HCT116 (cell line): ENCODE data around the gene PDSS2. TPM values are rescaled to one million over a fixed set of nuclear protein-coding genes. Genes with fewer than 3 reads are reported as not detected.
A peak's percentile ranks its signal among the peaks of the same experiment; 100 is the strongest.

Source experiments
- ATAC-seq: fragments of 200-7000 bp; cut with Tn5 transposase; 2 replicates; pipeline ENCODE4 v1.9.1; 2020; ENCODE audit warnings: mild to moderate bottlenecking, moderate library complexity
- BruUV-seq: library from RNA; stranded (reverse); fragments of 400-500 nt; replicated peaks from 2 replicates; lab custom pipeline; 2021; lab: Mats Ljungman, UMichigan
- CTCF ChIA-PET: fragments of 300-600 bp; sonication (Branson Sonifier 250); formaldehyde crosslinking; loops from one replicate; lab custom pipeline; 2021; ENCODE audit warnings: antibody characterized with exemption; lab: Charles Lee
- POLR2A ChIA-PET: fragments of 300-600, 350-600 bp; sonication (Branson Sonifier 250); formaldehyde crosslinking; loops from one replicate; lab custom pipeline; 2021; ENCODE audit warnings: antibody characterized with exemption; lab: Charles Lee
- RAD21 ChIA-PET, 2 experiments: fragments of 300-600 bp; sonication (Branson Sonifier 250); formaldehyde crosslinking; loops; one replicate each; lab custom pipeline; 2023; ENCODE audit warnings: low total read pairs in 2 of 2; ENCODE audit not compliant: uncharacterized antibody in 2 of 2, unreplicated experiment in 2 of 2, low non-redundant PET in 1 of 2; lab: Charles Lee
- DNase-seq: peaks from one replicate; pipeline ENCODE4 v3.0.0-alpha.2; 2010; ENCODE audit warnings: low read depth, low spot score
- H2AFZ ChIP-seq: fragments of 200-600 bp; shearing (Covaris generic), sonication (generic); 2 replicates; pipeline ENCODE4 v1.6.1; 2017; ENCODE audit warnings: low read depth, mixed run types, mixed read lengths, antibody characterized with exemption, low read length; ENCODE audit not compliant: poor library complexity, severe bottlenecking
- H3K27ac ChIP-seq: 2 replicates; pipeline ENCODE4 v1.5.1; 2012; ENCODE audit warnings: low read depth, low read length
- H3K27me3 ChIP-seq: fragments of 200-600 bp; sonication (generic); 2 replicates; pipeline ENCODE4 v1.6.1; 2016; ENCODE audit warnings: mixed run types, low read length, mixed read lengths; ENCODE audit not compliant: insufficient read depth
- H3K36me3 ChIP-seq, 2 experiments: fragments of 200-500 bp in 1 of 2; fragments of 200-600 bp in 1 of 2; sonication (Bioruptor generic) in 1 of 2; sonication (generic) in 1 of 2; 2 replicates each; pipeline versions ENCODE4 v1.5.1 to v1.6.1; 2014 to 2016; ENCODE audit warnings: low read length in 2 of 2, inconsistent platforms in 1 of 2, mixed read lengths in 1 of 2, mixed run types in 1 of 2; ENCODE audit not compliant: insufficient read depth in 2 of 2, control insufficient read depth in 1 of 2
- H3K4me1 ChIP-seq, 2 experiments: fragments of 200-600 bp in 1 of 2; sonication (generic) in 1 of 2; 2 replicates each; pipeline versions ENCODE4 v1.5.1 to v1.6.1; 2012 to 2017; ENCODE audit warnings: low read length in 2 of 2, inconsistent platforms in 1 of 2, mild to moderate bottlenecking in 1 of 2, mixed read lengths in 1 of 2, mixed run types in 1 of 2, moderate library complexity in 1 of 2; ENCODE audit not compliant: insufficient read depth in 2 of 2, control insufficient read depth in 1 of 2
- H3K4me2 ChIP-seq: fragments of 200-600 bp; sonication (generic); 2 replicates; pipeline ENCODE4 v1.6.1; 2017; ENCODE audit warnings: mixed run types, low read length, mixed read lengths
- H3K4me3 ChIP-seq, 2 experiments: fragments of 200-600 bp in 1 of 2; sonication (generic) in 1 of 2; replicated peaks in 1 of 2; 2 replicates each; pipeline ENCODE4 v1.5.1; 2011 to 2016; ENCODE audit warnings: low read length in 2 of 2, control low read depth in 1 of 2, low read depth in 1 of 2, mild to moderate bottlenecking in 1 of 2, mixed read lengths in 1 of 2, mixed run types in 1 of 2
- H3K79me2 ChIP-seq: fragments of 200-600 bp; sonication (generic); 2 replicates; pipeline ENCODE4 v1.6.1; 2017; ENCODE audit warnings: mild to moderate bottlenecking, mixed run types, low read length, moderate library complexity, mixed read lengths; ENCODE audit not compliant: insufficient read depth
- H3K9ac ChIP-seq: fragments of 200-600 bp; sonication (generic); 2 replicates; pipeline ENCODE4 v1.6.1; 2016; ENCODE audit warnings: low read length, mixed read lengths
- H3K9me2 ChIP-seq: fragments of 200-600 bp; sonication (generic), shearing (Covaris generic); 2 replicates; pipeline ENCODE4 v1.6.1; 2017; ENCODE audit warnings: mixed run types, mild to moderate bottlenecking, moderate library complexity; ENCODE audit not compliant: insufficient read depth
- H3K9me3 ChIP-seq, 2 experiments: fragments of 200-500 bp in 1 of 2; fragments of 200-600 bp in 1 of 2; sonication (Bioruptor generic) in 1 of 2; sonication (generic) in 1 of 2; 2 replicates each; pipeline ENCODE4 v1.6.1; 2014 to 2017; ENCODE audit warnings: low read length in 2 of 2, mixed read lengths in 2 of 2, inconsistent platforms in 1 of 2, low read depth in 1 of 2, mild to moderate bottlenecking in 1 of 2, mixed run types in 1 of 2, moderate library complexity in 1 of 2; ENCODE audit not compliant: control insufficient read depth in 1 of 2, insufficient read depth in 1 of 2
- H4K20me1 ChIP-seq: fragments of 200-600 bp; sonication (generic), shearing (Covaris generic); 2 replicates; pipeline ENCODE4 v1.6.1; 2017; ENCODE audit warnings: mixed run types, mild to moderate bottlenecking, moderate library complexity; ENCODE audit not compliant: insufficient read depth
- CBX3 ChIP-seq: IDR thresholded peaks from 2 replicates; pipeline ENCODE4 v1.6.1; 2012; ENCODE audit warnings: low read depth
- CEBPB ChIP-seq: IDR thresholded peaks from 2 replicates; pipeline ENCODE4 v1.6.1; 2012; ENCODE audit warnings: low read depth
- FOSL1 ChIP-seq: IDR thresholded peaks from 2 replicates; pipeline ENCODE4 v1.6.1; 2012; ENCODE audit warnings: low read depth
- JUND ChIP-seq: IDR thresholded peaks from 2 replicates; pipeline ENCODE4 v1.6.1; 2012
- POLR2A ChIP-seq: IDR thresholded peaks from 2 replicates; pipeline ENCODE4 v1.7.0; 2011; ENCODE audit warnings: borderline replicate concordance; ENCODE audit not compliant: insufficient read depth, insufficient read length; ENCODE audit errors: extremely low read depth
- YY1 ChIP-seq: IDR thresholded peaks from 2 replicates; pipeline ENCODE4 v1.6.1; 2011; ENCODE audit warnings: low read length, low read depth, moderate library complexity, mild to moderate bottlenecking; ENCODE audit not compliant: insufficient replicate concordance; ENCODE audit errors: extremely low read depth
- intact Hi-C: fragments of 100-400 bp; cut with micrococcal nuclease; formaldehyde crosslinking; loops from 2 replicates; pipeline ENCODE4 v1.10.0; 2022
- total RNA-seq: library from RNA; stranded (reverse); gene quantifications from one replicate; pipeline ENCODE4 v1.2.1, GENCODE V29; 2021; ENCODE audit not compliant: unreplicated experiment
- TF ChIP-seq, protein P1 (sequence below): IDR thresholded peaks from 2 replicates; pipeline ENCODE4 v1.6.1; 2012

PDSS2 gene
- total RNA-seq, 1 experiment from 2014 or later = 12.2 TPM

DNA sequence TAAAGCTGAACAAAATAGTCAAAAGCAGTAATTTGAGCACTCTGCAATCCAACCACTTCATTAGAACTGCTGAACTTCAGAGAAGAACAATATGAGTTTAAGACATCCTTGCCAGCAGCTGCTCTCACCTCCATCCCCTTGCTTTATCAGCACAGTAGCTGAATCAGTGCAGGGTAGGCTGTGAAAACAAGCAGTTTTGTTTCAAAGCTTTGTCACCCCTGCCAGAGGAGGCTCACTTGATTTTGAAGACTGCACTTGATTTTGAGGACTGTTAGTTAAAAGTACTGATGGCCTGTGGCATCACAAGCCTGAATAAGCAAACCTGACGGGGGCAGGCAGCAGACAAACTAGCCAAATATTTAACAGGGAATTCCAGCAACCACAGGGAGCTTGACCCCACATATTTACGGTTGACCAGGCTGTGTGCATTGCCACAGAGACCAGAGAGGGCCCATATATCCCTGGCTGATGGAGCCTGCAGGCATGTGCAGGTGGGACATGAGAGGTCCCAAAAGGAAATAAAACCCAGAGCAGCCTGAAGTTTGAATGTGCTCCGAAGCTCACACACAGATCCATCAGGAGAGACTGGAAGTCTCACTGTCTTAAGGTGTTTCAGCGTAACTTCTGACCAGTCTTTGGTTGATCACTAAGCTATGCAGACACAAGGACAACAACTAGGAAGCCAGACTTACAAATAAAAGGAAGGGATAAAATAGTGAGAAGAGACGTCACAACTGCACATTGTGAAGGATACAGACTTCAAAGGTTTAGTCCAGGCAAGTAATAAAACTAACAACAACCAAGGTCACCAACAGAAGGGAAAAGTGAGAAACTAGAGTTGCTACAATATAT lies 97.4 kb downstream of the PDSS2 start:
- Histone ChIP-seq H3K4me2 (no peak overlapping the region), H3K27ac (no peak overlapping the region), H3K27me3 (no peaks in the 10 kb centered on the region), H3K9ac (no peak overlapping the region), H3K79me2 (no peaks in the 10 kb centered on the region; the same call in 1 of the 2 replicates), H4K20me1 (no peaks in the 10 kb centered on the region), H3K9me2 (no peaks in the 10 kb centered on the region), H3K4me3 (no peak overlapping the region), H3K4me1 (peaks cover 0 to 3% of the 10 kb centered on the region in 2 experiments; a peak in 1 of 4 replicates), H2AFZ (no peak overlapping the region), H3K9me3 (no peaks in the 10 kb centered on the region), H3K36me3 (no peaks in the 10 kb centered on the region)
- DNase-seq (no peak), ATAC-seq (0 out of 2 replicates have a peak, but pooled peaks have one; percentile 38)
- TF ChIP-seq, protein P1, sequence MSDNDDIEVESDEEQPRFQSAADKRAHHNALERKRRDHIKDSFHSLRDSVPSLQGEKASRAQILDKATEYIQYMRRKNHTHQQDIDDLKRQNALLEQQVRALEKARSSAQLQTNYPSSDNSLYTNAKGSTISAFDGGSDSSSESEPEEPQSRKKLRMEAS = no peak
- TF ChIP-seq CEBPB (no peak), YY1 (no peak), FOSL1 (no peak), JUND (no peak)
- POLR2A ChIA-PET = no interaction called here
- RAD21 ChIA-PET = no interaction called here
- no TSS peak for BruUV-seq
- intact Hi-C loops = no loop called here
- CTCF ChIA-PET = no interaction called here

DNA sequence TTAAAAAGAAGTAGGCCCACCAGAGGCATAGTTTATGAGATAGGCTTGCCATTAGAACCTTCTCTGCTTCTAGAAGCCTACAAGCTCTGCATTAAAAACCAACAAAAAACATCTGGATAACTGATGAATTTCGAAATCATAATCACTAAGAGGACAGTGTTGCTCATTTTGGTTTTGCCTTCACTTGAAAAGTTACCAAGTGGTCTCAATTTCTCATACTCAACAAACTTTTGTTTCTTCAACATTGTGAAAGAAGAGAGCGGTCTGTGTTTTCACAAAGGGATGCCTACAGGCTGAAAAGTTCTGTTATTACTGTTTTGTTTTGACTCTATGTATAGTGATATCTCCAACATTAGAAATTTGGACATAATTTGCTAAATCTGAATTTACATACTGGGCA lies 98.9 kb downstream of the PDSS2 start:
- no peak overlapping the region for H2AFZ ChIP-seq
- BruUV-seq = no TSS peak
- no peaks in the 10 kb centered on the region for H3K36me3 ChIP-seq
- DNase-seq (no peak), ATAC-seq (no peak)
- H4K20me1 ChIP-seq = no peaks in the 10 kb centered on the region
- intact Hi-C loops = no loop called here
- POLR2A ChIA-PET = no interaction called here
- H3K4me2 ChIP-seq = no peak overlapping the region
- H3K9ac ChIP-seq = no peak overlapping the region
- H3K9me3 ChIP-seq = no peaks in the 10 kb centered on the region
- H3K4me1 ChIP-seq = peaks cover 0 to 3% of the 10 kb centered on the region in 2 experiments; a peak in 1 of 4 replicates
- H3K9me2 ChIP-seq = no peaks in the 10 kb centered on the region
- H3K4me3 ChIP-seq = no peak overlapping the region
- RAD21 ChIA-PET = no interaction called here
- no peaks in the 10 kb centered on the region for H3K79me2 ChIP-seq
- TF ChIP-seq POLR2A = no peak
- no peak for TF ChIP-seq CBX3
- TF ChIP-seq, all 23 proteins: peak for 0
- Histone ChIP-seq H3K27ac (no peak overlapping the region), H3K27me3 (no peaks in the 10 kb centered on the region)
- CTCF ChIA-PET = no interaction called here
